DOHH2 (cell line): ENCODE measurements around the gene RNASE12.

Experiments
- H3F3A ChIP-seq: fragments of 200-600 bp; sonication (generic), shearing (Covaris generic); 2 replicates; pipeline ENCODE4 v1.6.0; 2016; ENCODE audit warnings: antibody characterized with exemption, mild to moderate bottlenecking; ENCODE audit not compliant: control insufficient read depth, insufficient read depth
- H3K27ac ChIP-seq: fragments of 200-600 bp; sonication (generic); 2 replicates; pipeline ENCODE4 v1.5.1; 2014; ENCODE audit warnings: low read depth, mild to moderate bottlenecking, low read length, moderate library complexity
- H3K27me3 ChIP-seq: fragments of 200-600 bp; sonication (generic); 2 replicates; pipeline ENCODE4 v1.6.1; 2014; ENCODE audit warnings: mild to moderate bottlenecking, low read length, mixed read lengths; ENCODE audit not compliant: control insufficient read depth
- H3K36me3 ChIP-seq: fragments of 200-600 bp; sonication (generic); 2 replicates; pipeline ENCODE4 v1.6.1; 2014; ENCODE audit warnings: mild to moderate bottlenecking, low read length, moderate library complexity, mixed read lengths; ENCODE audit not compliant: control insufficient read depth
- H3K4me1 ChIP-seq: fragments of 200-600 bp; sonication (generic); 2 replicates; pipeline ENCODE4 v1.6.1; 2014; ENCODE audit warnings: mild to moderate bottlenecking, low read length, mixed read lengths; ENCODE audit not compliant: control insufficient read depth
- H3K4me2 ChIP-seq: fragments of 200-600 bp; sonication (generic); 2 replicates; pipeline ENCODE4 v1.6.0; 2014; ENCODE audit warnings: mild to moderate bottlenecking, low read length, moderate library complexity
- H3K4me3 ChIP-seq: fragments of 200-600 bp; sonication (generic); 2 replicates; pipeline ENCODE4 v1.5.1; 2014; ENCODE audit warnings: mild to moderate bottlenecking, low read length, mixed read lengths
- H3K79me2 ChIP-seq: fragments of 200-600 bp; sonication (generic); 2 replicates; pipeline ENCODE4 v1.6.1; 2014; ENCODE audit warnings: mild to moderate bottlenecking, low read length, mixed read lengths; ENCODE audit not compliant: control insufficient read depth
- H3K9me2 ChIP-seq: fragments of 200-600 bp; sonication (generic); replicated peaks from 2 replicates; pipeline ENCODE4 v1.6.1; 2014; ENCODE audit warnings: mild to moderate bottlenecking, low read length, mixed read lengths; ENCODE audit not compliant: control insufficient read depth
- H3K9me3 ChIP-seq: fragments of 200-600 bp; sonication (generic); 2 replicates; pipeline ENCODE4 v1.6.1; 2014; ENCODE audit warnings: antibody characterized with exemption, low read length, mixed read lengths; ENCODE audit not compliant: control insufficient read depth, insufficient read depth
- H4K20me1 ChIP-seq: fragments of 200-600 bp; sonication (generic); 2 replicates; pipeline ENCODE4 v1.6.0; 2014; ENCODE audit warnings: low read depth, mild to moderate bottlenecking, antibody characterized with exemption, low read length, moderate library complexity; ENCODE audit not compliant: control insufficient read depth, insufficient read depth
- CTCF ChIP-seq: fragments of 200-600 bp; sonication (generic); IDR thresholded peaks from one replicate; pipeline ENCODE4 v1.5.1; 2014; ENCODE audit warnings: antibody characterized with exemption, mild to moderate bottlenecking, low read depth, low read length; ENCODE audit not compliant: poor library complexity, severe bottlenecking
- EZH2phosphoT487 ChIP-seq: fragments of 200-600 bp; sonication (generic); IDR thresholded peaks from 2 replicates; pipeline ENCODE4 v1.6.1; 2017; ENCODE audit warnings: borderline replicate concordance, mild to moderate bottlenecking, antibody characterized with exemption, low read length, moderate library complexity, mixed read lengths

RNASE12 gene

GRCh38 chr14:20556500-20557211 is 34.5 kb downstream of the RNASE12 start:
- Histone ChIP-seq H3K4me1 (no peaks in the 10 kb centered on the region), H3K9me3 (no peaks in the 10 kb centered on the region), H3K27me3 (no peaks in the 10 kb centered on the region), H3K9me2 (no peaks in the 10 kb centered on the region), H3K4me3 (no peak overlapping the region), H3K79me2 (no peaks in the 10 kb centered on the region), H3F3A (no peaks in the 10 kb centered on the region), H3K36me3 (no peaks in the 10 kb centered on the region), H3K27ac (no peak overlapping the region), H3K4me2 (no peak overlapping the region), H4K20me1 (no peaks in the 10 kb centered on the region)
- TF ChIP-seq EZH2phosphoT487, result no peak
- no peak for TF ChIP-seq CTCF

GRCh38 chr14:20555845-20556244 is 35.3 kb downstream of the RNASE12 start:
- H4K20me1 ChIP-seq, result no peaks in the 10 kb centered on the region
- TF ChIP-seq CTCF, result no peak
- TF ChIP-seq EZH2phosphoT487, result no peak
- no peak overlapping the region for H3K27ac ChIP-seq
- H3K4me3 ChIP-seq, result no peak overlapping the region
- H3K9me3 ChIP-seq, result no peaks in the 10 kb centered on the region
- no peaks in the 10 kb centered on the region for H3K27me3 ChIP-seq
- H3K4me1 ChIP-seq, result no peaks in the 10 kb centered on the region
- no peaks in the 10 kb centered on the region for H3F3A ChIP-seq
- H3K36me3 ChIP-seq, result no peaks in the 10 kb centered on the region
- H3K4me2 ChIP-seq, result no peak overlapping the region
- H3K79me2 ChIP-seq, result no peaks in the 10 kb centered on the region
- H3K9me2 ChIP-seq, result no peaks in the 10 kb centered on the region

GRCh38 chr14:20553024-20553423 is 38.2 kb downstream of the RNASE12 start:
- no peaks in the 10 kb centered on the region for H3K9me2 ChIP-seq
- no peaks in the 10 kb centered on the region for H3F3A ChIP-seq
- H3K9me3 ChIP-seq, result no peaks in the 10 kb centered on the region
- no peaks in the 10 kb centered on the region for H4K20me1 ChIP-seq
- H3K27ac ChIP-seq, result no peak overlapping the region
- H3K79me2 ChIP-seq, result no peaks in the 10 kb centered on the region
- H3K4me2 ChIP-seq, result no peak overlapping the region
- no peak for TF ChIP-seq CTCF
- TF ChIP-seq EZH2phosphoT487, result no peak
- no peaks in the 10 kb centered on the region for H3K36me3 ChIP-seq
- no peaks in the 10 kb centered on the region for H3K4me1 ChIP-seq
- no peaks in the 10 kb centered on the region for H3K27me3 ChIP-seq
- no peak overlapping the region for H3K4me3 ChIP-seq
